Common myeloid progenitor, CD34-positive (primary cell): ENCODE results near the gene MEGF11.

ENCODE experiments used
- CTCF ChIA-PET: fragments of 350-600 bp; sonication (Branson Sonifier 250); formaldehyde crosslinking; loops from one replicate; lab custom pipeline; 2021; ENCODE audit warnings: antibody characterized with exemption; lab: Charles Lee
- POLR2A ChIA-PET: fragments of 350-600 bp; sonication (Branson Sonifier 250); formaldehyde crosslinking; loops from one replicate; lab custom pipeline; 2021; ENCODE audit warnings: antibody characterized with exemption; lab: Charles Lee
- DNase-seq, 3 donors: peaks; one replicate each; pipeline versions ENCODE4 v3.0.0 to v3.0.0-alpha.2; 2013
- H3K27ac ChIP-seq, 2 experiments: 1 replicate in 1 of 2; 2 replicates in 1 of 2; pipeline ENCODE4 v1.7.0; 2013; ENCODE audit warnings: inconsistent platforms in 2 of 2, low read length in 2 of 2, mild to moderate bottlenecking in 2 of 2, low read depth in 1 of 2, moderate library complexity in 1 of 2; ENCODE audit not compliant: severe bottlenecking in 2 of 2, insufficient read depth in 1 of 2, poor library complexity in 1 of 2
- H3K27me3 ChIP-seq, 5 experiments: replicated peaks in 2 of 5; 1 replicate in 3 of 5; 2 replicates in 2 of 5; pipeline versions ENCODE4 v1.6.1 to v1.7.0; 2013; ENCODE audit warnings: low read length in 4 of 5, mild to moderate bottlenecking in 2 of 5, moderate library complexity in 2 of 5, inconsistent platforms in 1 of 5; ENCODE audit not compliant: insufficient read depth in 5 of 5, control insufficient read depth in 4 of 5
- H3K36me3 ChIP-seq, 4 experiments: 1 replicate in 2 of 4; 2 replicates in 2 of 4; pipeline versions ENCODE4 v1.6.1 to v1.7.0; 2013; ENCODE audit warnings: low read length in 3 of 4, control low read depth in 1 of 4, mild to moderate bottlenecking in 1 of 4; ENCODE audit not compliant: control insufficient read depth in 4 of 4, insufficient read depth in 4 of 4
- H3K4me1 ChIP-seq, 4 experiments: 1 replicate in 3 of 4; 2 replicates in 1 of 4; pipeline versions ENCODE4 v1.6.1 to v1.7.1; 2013; ENCODE audit warnings: low read length in 3 of 4, mild to moderate bottlenecking in 3 of 4, control low read depth in 1 of 4, inconsistent platforms in 1 of 4, moderate library complexity in 1 of 4; ENCODE audit not compliant: control insufficient read depth in 4 of 4, insufficient read depth in 4 of 4; ENCODE audit errors: control extremely low read depth in 1 of 4
- H3K4me3 ChIP-seq, 7 experiments: 1 replicate in 4 of 7; 2 replicates in 3 of 7; pipeline versions ENCODE4 v1.5.1 to v1.7.0; 2013; ENCODE audit warnings: mild to moderate bottlenecking in 7 of 7, low read length in 6 of 7, moderate library complexity in 6 of 7, inconsistent platforms in 2 of 7, low read depth in 2 of 7, control low read depth in 1 of 7; ENCODE audit not compliant: insufficient read depth in 4 of 7, control insufficient read depth in 1 of 7; ENCODE audit errors: extremely low read depth in 1 of 7
- H3K9me3 ChIP-seq, 5 experiments: 1 replicate in 4 of 5; 2 replicates in 1 of 5; pipeline versions ENCODE4 v1.6.1 to v1.7.1; 2013; ENCODE audit warnings: low read length in 4 of 5, mild to moderate bottlenecking in 2 of 5, inconsistent platforms in 1 of 5, low read depth in 1 of 5, moderate library complexity in 1 of 5; ENCODE audit not compliant: control insufficient read depth in 4 of 5, insufficient read depth in 2 of 5; ENCODE audit errors: control extremely low read depth in 1 of 5
- WGBS: methylation state at CpG from one replicate; pipeline ENCODE4 v1.1.5; 2013; ENCODE audit not compliant: insufficient coverage; 5-methylcytosine and 5-hydroxymethylcytosine counted together

Gene MEGF11

DNA sequence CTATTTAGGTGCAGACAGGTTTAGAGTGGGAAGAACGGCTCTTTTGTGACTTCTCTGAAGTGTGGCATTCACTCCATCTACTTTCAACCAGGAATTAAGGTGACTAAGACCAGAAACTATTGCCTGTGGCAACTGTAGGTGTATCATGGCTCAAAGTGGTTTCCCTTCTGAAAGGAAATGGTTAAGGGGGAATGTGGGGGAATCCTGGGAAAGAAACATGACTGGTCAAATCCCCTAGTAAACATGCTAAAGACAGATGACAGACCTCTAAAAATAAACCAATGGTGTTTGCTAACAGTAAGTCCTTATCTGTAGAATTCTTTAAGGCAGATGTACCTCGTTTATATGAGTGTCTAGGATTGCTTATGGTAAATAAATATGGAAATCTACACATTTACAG is 56.9 kb downstream of the MEGF11 start:
- DNase-seq, result no peak
- H3K36me3 ChIP-seq, result no peaks in the 10 kb centered on the region
- H3K9me3 ChIP-seq, result no peaks in the 10 kb centered on the region
- ChIA-PET POLR2A (no interaction called here), CTCF (no interaction called here)
- H3K27ac ChIP-seq, result no peak overlapping the region
- H3K4me3 ChIP-seq, result no peak overlapping the region
- H3K4me1 ChIP-seq, result peaks cover 0 to 3% (median 0%) of the 10 kb centered on the region in 4 experiments
- WGBS, result no CpG with 5 or more reads among the region's 2 CpGs
- H3K27me3 ChIP-seq, result no peaks in the 10 kb centered on the region

GRCh38 chr15:66195621-66196230 is 57.8 kb downstream of the MEGF11 start:
- Histone ChIP-seq H3K27ac (no peak overlapping the region), H3K27me3 (no peaks in the 10 kb centered on the region), H3K4me1 (peaks cover 0 to 2% (median 0%) of the 10 kb centered on the region in 4 experiments), H3K4me3 (no peak overlapping the region), H3K36me3 (no peaks in the 10 kb centered on the region), H3K9me3 (no peaks in the 10 kb centered on the region)
- WGBS, result 92% methylated on average over 10 of the region's 10 CpGs
- ChIA-PET POLR2A (no interaction called here), CTCF (no interaction called here)
- DNase-seq, result no peak

DNA sequence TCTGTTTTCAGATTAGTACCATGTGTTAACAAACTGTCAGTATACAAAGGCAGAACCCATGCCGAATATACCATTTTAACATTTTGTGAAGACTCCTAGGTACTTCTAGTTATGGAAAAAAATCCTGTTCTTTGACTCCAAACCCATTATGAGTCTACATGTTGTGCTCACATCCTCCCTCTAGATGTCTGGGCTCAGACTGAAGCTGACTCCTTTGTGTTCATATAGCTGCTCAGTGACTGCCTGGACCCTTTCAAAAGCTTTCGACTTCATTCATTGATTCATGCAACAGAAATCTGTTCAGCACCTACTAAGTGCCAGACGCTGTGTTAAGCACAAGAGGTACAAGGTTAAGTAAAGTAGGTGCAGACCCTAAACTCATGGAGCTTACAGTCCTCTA is 60.5 kb downstream of the MEGF11 start:
- POLR2A ChIA-PET, result no interaction called here
- WGBS, result 86% methylated on average over 1 of the region's 3 CpGs
- no peak for DNase-seq

GRCh38 chr15:66190746-66191145 is 62.8 kb downstream of the MEGF11 start:
- ChIA-PET POLR2A (no interaction called here), CTCF (interaction anchor here (1.5 to 1.8 kb wide), 3 partner anchors 13 to 594 kb away, joined by 4 to 9 read pairs (median 7); no protein-coding TSS in a partner anchor)
- Histone ChIP-seq H3K4me1 (no peaks in the 10 kb centered on the region), H3K27me3 (peaks cover 0 to 3% (median 0%) of the 10 kb centered on the region in 5 experiments), H3K9me3 (no peaks in the 10 kb centered on the region), H3K36me3 (no peaks in the 10 kb centered on the region), H3K4me3 (no peak overlapping the region), H3K27ac (no peak overlapping the region)
- no peak for DNase-seq
- WGBS, result 100% methylated on average over 3 of the region's 5 CpGs

More for the DNA sequence above, 60.5 kb downstream of the MEGF11 start:
- no peaks in the 10 kb centered on the region for H3K9me3 ChIP-seq
- H3K27me3 ChIP-seq, result no peaks in the 10 kb centered on the region
- CTCF ChIA-PET, result interaction anchor here (1.1 to 2.9 kb wide), 4 partner anchors 9 to 21 kb away, joined by 3 to 7 read pairs (median 4); no protein-coding TSS in a partner anchor
- H3K36me3 ChIP-seq, result no peaks in the 10 kb centered on the region
- no peak overlapping the region for H3K27ac ChIP-seq
- H3K4me1 ChIP-seq, result no peaks in the 10 kb centered on the region
- no peak overlapping the region for H3K4me3 ChIP-seq

DNA sequence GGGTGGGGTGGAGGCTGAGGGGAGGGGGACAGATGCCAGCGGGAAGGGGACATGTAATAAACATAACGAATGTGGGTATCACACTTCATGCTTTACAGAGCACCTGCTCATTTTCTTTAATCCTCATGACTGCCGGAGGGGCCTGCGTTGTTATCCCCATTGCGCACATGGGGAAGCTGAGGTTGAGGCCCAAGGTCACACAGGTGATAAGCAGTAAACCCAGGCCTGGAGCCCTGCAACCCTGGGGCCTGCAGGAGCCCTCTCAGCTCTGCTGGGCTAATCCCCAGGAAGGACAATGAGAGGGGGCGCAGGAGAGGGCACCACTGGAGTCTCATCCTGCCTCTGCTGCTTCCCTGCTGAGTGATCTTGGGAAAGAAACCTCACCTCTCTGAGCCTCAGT is 64.3 kb downstream of the MEGF11 start:
- ChIA-PET CTCF (interaction anchor here (1.0 kb wide), 1 partner anchor 9 kb away, joined by 3 read pairs; no protein-coding TSS in a partner anchor), POLR2A (no interaction called here)
- Histone ChIP-seq H3K9me3 (no peaks in the 10 kb centered on the region), H3K4me3 (no peak overlapping the region), H3K36me3 (no peaks in the 10 kb centered on the region), H3K4me1 (no peaks in the 10 kb centered on the region), H3K27me3 (peaks cover 0 to 14% (median 7%) of the 10 kb centered on the region in 5 experiments), H3K27ac (no peak overlapping the region)
- no peak for DNase-seq
- 94% methylated on average over 5 of the region's 6 CpGs for WGBS

- no peak for DNase-seq
- H3K27ac ChIP-seq, result no peak overlapping the region
- no peaks in the 10 kb centered on the region for H3K36me3 ChIP-seq
- H3K4me3 ChIP-seq, result no peak overlapping the region
- no peaks in the 10 kb centered on the region for H3K4me1 ChIP-seq
- CTCF ChIA-PET, result no interaction called here
- POLR2A ChIA-PET, result no interaction called here
- H3K27me3 ChIP-seq, result peaks cover 0 to 21% (median 7%) of the 10 kb centered on the region in 5 experiments
- 80% methylated on average over 4 of the region's 4 CpGs for WGBS
- H3K9me3 ChIP-seq, result no peaks in the 10 kb centered on the region
These were observed 65.1 kb downstream of the MEGF11 start for GRCh38 chr15:66188464-66188863.

- DNase-seq, result no peak
- ChIA-PET CTCF (interaction anchor here (1.1 kb wide), 1 partner anchor 22 kb away, joined by 3 read pairs; no protein-coding TSS in a partner anchor), POLR2A (no interaction called here)
- H3K27me3 ChIP-seq, result peaks cover 0 to 22% (median 7%) of the 10 kb centered on the region in 5 experiments
- no peaks in the 10 kb centered on the region for H3K36me3 ChIP-seq
- 100% methylated on average over 1 of the region's 6 CpGs for WGBS
- no peak overlapping the region for H3K27ac ChIP-seq
- H3K4me1 ChIP-seq, result no peaks in the 10 kb centered on the region
- no peak overlapping the region for H3K4me3 ChIP-seq
- H3K9me3 ChIP-seq, result no peaks in the 10 kb centered on the region
These were observed 66.3 kb downstream of the MEGF11 start for GRCh38 chr15:66187271-66187670.
